ENCODE measurements around the gene CAPN5.

The CAPN5 gene

DNA sequence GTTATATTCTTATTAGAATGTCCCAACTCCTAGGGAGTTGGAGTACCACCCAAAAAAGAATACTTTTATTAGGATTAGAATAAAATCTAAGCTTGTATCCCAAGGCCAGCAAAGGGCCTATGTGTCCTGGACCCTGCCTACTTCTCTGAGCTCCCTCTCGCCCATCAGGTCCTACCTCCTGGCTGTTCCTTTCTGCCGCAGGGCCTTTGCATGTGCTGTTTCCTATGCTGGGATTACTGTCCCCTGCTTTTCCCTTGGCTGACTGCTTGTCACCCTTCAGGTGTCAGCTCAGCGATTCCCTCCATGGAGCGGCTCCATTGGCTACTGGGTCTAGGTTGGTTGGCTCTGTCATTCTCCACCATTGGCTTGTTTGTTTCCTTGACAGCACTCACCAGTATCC lies 74.7 kb downstream of the CAPN5 start:
- H3K36me3 Mint-ChIP-seq (ENCODE audit: low read depth) = no peaks in the 10 kb centered on the region
- H3K4me3 Mint-ChIP-seq = no peak overlapping the region
- H3K4me1 Mint-ChIP-seq (ENCODE audit: low read depth) = peaks cover 18% of the 10 kb centered on the region
- peaks cover 27% of the 10 kb centered on the region for H3K27me3 Mint-ChIP-seq
- no peak overlapping the region for H3K27ac Mint-ChIP-seq
- no peaks in the 10 kb centered on the region for H3K9me3 Mint-ChIP-seq

DNA sequence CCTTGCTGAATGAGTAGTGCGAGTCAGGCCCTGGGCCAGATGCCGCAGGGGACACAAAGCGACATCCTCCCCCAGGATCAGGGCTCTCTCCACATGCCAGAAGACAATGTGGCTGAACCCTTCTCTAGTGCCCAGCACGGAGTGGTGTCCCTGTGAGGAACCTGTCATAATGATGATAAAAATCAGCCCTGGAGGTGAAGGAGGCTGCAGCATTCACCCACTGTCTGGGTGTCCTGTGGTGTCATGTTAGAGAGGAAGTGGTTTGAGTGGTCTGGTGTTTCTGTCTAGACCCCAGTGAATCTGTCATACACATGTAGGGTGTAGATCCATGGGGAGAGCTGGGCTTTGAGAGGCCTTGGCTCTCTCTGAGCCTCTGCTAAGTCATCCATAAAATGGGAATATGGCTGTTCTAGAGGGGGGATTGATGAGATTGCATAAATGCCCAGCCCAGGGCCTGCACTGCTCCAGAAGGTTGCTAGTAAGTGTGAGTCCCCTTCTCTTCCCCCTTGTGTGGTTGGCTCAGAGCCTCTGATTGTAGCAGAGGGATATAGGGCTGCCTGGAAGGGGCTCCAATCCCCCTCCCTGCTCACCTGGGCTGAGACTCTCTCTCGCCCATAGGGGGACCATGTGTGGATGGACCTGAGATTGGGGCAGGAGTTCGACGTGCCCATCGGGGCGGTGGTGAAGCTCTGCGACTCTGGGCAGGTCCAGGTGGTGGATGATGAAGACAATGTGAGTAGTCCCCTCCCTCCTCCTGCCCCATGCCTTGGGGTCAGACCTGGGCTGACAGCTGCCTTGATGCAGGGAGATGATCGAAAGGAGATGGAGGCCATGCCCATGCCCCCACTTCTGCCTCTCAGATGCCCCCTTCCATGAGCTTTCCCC lies 75.6 kb downstream of the CAPN5 start:
- no peaks in the 10 kb centered on the region for H3K36me3 Mint-ChIP-seq (ENCODE audit: low read depth)
- peaks cover 18% of the 10 kb centered on the region for H3K27me3 Mint-ChIP-seq
- H3K4me1 Mint-ChIP-seq (ENCODE audit: low read depth) = peaks cover 22% of the 10 kb centered on the region
- no peak overlapping the region for H3K4me3 Mint-ChIP-seq
- H3K27ac Mint-ChIP-seq = peak overlapping the region; percentile 28
- no peaks in the 10 kb centered on the region for H3K9me3 Mint-ChIP-seq

DNA sequence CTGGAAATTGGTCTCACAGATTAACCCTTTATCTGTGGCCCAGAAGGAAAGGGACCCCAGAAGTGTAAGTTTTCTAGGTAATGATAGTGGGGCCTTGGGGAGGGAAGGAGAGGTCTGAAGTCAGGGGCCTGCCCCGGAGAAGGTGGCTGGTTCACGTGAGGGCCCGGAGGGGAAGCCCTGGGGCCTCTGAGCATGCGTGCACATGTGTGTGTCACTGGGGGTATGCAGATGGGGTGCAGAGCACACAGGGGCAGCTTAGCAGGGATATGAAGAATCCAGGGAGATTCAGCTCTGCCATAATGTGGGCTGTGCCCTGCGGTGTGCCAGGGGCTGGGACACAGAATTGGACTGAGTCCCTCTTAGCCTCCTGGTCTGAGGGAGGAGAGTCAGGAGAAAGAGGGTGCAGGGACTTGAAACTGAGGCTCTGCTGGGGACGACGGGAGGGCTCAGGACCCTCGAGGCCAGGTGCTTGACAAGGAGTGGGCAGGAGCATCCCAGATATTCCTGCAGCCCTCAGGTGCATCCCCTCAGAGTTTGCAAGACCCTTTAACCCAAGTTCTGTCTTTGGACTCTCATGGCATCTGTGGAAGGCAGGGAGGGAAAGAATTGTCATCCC lies 76.7 kb downstream of the CAPN5 start:
- no peaks in the 10 kb centered on the region for H3K36me3 Mint-ChIP-seq (ENCODE audit: low read depth)
- no peak overlapping the region for H3K27ac Mint-ChIP-seq
- peaks cover 16% of the 10 kb centered on the region for H3K27me3 Mint-ChIP-seq
- no peak overlapping the region for H3K4me3 Mint-ChIP-seq
- H3K4me1 Mint-ChIP-seq (ENCODE audit: low read depth) = peaks cover 33% of the 10 kb centered on the region
- no peaks in the 10 kb centered on the region for H3K9me3 Mint-ChIP-seq

DNA sequence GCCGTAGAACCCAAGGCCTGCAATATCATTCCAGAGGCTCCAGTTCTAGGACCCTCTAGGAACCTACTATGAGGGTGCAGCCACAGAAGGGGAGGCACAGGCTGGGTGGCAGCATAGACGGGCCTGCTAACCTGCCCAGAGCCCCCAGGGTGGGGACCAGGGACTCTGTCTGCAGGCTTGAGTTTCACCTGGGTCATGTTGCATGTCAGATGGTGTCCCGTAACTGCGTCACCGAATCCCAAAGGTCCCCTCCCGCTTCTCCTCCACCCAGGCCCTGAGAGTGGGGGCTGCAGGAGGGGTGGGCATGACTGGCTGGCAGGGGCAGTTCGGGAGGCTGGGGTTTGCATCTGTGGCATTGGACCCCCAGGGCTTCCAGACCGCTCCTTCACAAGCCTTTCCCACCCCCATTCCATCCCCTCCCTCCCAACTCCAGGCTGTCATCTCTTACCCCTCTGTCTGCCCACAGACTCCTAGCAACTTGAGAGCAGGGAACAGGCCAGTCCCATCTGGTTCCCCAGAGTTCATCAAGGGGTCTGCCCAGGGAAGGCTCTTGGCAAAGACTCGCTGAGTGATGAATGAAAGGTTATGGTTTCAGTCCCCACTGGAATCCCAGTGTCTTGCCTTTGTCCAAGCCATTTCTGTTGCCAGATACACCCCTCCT lies 77.6 kb downstream of the CAPN5 start:
- Mint-ChIP-seq H3K27me3 (peaks cover 8% of the 10 kb centered on the region), H3K9me3 (no peaks in the 10 kb centered on the region), H3K36me3 (ENCODE audit: low read depth) (no peaks in the 10 kb centered on the region), H3K4me1 (ENCODE audit: low read depth) (peaks cover 34% of the 10 kb centered on the region), H3K27ac (no peak overlapping the region), H3K4me3 (no peak overlapping the region)

DNA sequence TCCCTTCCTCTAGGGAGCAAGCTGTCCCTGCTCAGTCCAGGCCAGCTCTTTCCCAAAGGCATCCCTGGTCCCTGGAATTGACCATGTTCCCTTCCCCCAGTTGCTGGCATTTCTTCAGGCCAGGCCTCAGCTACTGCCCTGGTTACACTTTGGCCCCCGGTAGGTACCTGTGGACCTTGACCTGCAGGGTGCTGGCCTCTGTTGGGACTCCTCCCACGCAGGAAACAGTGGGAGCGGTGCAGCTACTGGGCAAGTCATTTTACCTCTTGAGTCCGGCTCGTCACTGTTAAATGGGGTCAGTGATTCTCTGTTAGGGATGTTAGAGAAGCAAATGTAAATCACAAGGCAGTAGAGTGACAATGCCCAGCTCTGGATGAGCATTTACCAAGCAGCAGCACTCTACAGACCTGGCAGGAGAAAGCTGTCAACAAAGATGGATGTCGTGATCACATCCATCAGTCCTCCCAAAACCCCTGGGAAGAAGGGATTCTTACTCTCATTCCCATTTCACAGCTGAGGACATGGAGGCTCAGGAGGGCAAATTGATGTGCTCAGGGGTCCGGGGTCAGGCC lies 78.2 kb downstream of the CAPN5 start:
- peaks cover 34% of the 10 kb centered on the region for H3K4me1 Mint-ChIP-seq (ENCODE audit: low read depth)
- no peak overlapping the region for H3K27ac Mint-ChIP-seq
- H3K4me3 Mint-ChIP-seq = no peak overlapping the region
- H3K27me3 Mint-ChIP-seq = peaks cover 2% of the 10 kb centered on the region
- no peaks in the 10 kb centered on the region for H3K9me3 Mint-ChIP-seq
- H3K36me3 Mint-ChIP-seq (ENCODE audit: low read depth) = no peaks in the 10 kb centered on the region

DNA sequence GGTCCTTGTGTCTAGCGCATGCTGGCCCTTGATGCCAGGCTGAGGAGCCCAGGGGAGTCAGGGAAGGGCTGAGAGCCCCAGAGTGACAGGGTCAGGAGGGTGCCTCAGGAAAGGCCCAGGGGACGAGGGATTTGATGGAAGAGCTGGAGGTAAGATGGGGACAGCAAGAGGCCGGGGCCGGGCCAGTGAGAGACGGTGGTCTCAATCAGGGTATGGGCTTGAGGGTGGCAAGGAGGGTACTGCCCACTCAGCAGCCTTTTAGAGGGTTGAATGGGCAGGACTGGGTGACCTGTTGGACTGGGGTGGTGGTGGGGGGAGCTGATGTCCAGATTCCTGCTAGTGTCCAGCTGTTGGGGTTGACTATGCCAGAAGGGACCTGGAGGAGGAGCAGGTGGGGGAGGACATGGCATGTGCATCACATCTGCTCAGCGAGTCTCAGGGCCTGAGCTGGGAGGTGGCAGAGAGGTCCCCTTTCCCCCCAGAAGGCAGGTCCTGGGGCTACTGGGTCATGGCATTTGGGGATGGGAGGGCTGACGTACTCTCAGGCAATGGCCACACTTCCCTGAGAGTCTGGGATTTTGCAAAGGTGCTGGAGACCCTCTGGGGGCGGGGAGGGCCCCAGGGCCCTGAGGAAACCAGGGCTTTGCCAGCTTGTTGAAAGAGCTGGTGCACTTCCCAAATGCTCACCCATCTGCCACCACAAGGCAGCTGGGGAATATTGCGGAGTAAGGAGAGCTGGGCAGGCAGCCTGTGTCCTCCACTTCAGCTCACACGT lies 79.7 kb downstream of the CAPN5 start:
- no peaks in the 10 kb centered on the region for H3K36me3 Mint-ChIP-seq (ENCODE audit: low read depth)
- peaks cover 3% of the 10 kb centered on the region for H3K27me3 Mint-ChIP-seq
- H3K4me3 Mint-ChIP-seq = no peak overlapping the region
- H3K9me3 Mint-ChIP-seq = no peaks in the 10 kb centered on the region
- H3K4me1 Mint-ChIP-seq (ENCODE audit: low read depth) = peaks cover 36% of the 10 kb centered on the region
- no peak overlapping the region for H3K27ac Mint-ChIP-seq

DNA sequence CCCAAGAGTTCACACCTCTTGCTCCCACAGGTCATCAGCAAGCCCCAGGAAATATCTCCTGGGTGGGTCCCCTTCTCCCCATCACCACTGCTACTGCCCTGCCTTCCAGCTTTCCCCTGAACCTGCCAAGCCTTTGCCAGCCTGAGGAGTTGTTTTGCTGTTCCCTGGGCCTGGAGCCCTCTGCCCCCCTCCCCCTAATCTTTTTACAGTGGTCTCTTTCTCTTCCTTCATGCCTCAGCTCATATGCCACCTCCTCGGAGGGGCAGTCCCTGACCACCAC lies 80.2 kb downstream of the CAPN5 start:
- Mint-ChIP-seq H3K4me1 (ENCODE audit: low read depth) (peaks cover 36% of the 10 kb centered on the region), H3K27ac (peak overlapping the region; percentile 28), H3K4me3 (no peak overlapping the region), H3K27me3 (peaks cover 3% of the 10 kb centered on the region), H3K36me3 (ENCODE audit: low read depth) (no peaks in the 10 kb centered on the region), H3K9me3 (no peaks in the 10 kb centered on the region)

DNA sequence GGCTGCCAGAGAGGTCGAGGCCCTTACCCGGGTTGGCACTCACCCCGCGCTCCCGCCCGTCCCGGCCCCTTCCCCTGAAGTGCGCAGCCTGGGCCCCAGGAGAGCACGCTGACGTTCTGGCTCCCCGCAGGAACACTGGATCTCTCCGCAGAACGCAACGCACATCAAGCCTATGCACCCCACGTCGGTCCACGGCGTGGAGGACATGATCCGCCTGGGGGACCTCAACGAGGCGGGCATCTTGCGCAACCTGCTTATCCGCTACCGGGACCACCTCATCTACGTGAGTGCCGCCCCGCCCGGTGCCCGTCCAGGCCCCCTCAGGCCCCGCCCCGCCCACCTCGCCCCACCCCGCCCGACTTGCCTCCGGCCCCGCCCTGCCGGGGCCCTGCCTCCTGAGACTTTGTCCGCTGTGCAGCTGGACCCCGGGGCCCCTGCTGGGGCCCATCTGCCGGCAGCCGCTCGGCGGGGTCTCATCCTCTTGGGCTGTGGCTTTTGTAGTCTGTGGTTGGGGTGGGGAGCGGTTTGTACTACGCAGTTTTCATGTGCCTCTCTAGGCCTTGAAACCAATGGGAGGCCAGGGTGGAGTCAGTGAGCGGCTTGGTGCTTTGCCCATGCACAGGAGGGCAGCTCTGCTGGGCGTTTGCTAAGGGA lies 81.0 kb downstream of the CAPN5 start:
- Mint-ChIP-seq H3K4me3 (peak overlapping the region; percentile 62), H3K4me1 (ENCODE audit: low read depth) (peaks cover 36% of the 10 kb centered on the region), H3K27me3 (peaks cover 3% of the 10 kb centered on the region), H3K27ac (no peak overlapping the region), H3K36me3 (ENCODE audit: low read depth) (no peaks in the 10 kb centered on the region), H3K9me3 (no peaks in the 10 kb centered on the region)

DNA sequence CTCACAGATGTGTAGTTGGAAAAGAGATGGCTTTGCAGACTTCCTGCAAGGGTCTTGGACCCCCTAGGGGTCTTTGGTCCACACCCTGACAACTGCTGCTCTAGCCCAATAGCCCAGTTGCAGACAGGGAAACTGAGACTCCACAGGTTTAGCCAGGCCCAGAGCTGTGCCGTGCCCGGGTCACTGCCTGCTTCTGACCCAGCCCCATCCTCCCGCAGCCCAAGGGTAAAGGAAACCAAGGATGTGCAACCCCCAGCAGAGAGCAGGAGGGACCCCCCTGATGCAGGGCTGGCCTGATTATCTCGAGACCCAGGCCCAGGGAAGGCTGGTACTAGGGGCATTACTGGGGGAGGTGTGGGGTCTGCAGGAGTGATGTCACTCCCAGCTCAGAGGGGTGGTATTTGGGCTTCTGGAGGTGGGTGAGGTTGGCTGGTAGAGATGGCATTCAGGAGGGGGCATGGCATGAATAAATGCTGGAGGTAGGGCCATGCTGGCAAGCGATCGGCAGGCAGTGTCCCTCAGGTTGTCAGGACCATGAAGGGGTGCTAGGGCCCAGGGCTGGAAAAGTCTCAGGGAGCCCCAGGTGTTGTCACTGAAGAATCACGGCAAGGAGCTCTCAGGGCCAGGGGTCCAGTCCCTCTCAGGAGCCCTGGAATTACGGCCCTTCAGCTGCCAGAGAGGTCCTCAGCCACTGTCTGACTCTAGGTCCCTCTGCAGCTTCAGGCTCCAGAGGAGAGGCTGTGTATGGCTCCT lies 82.4 kb downstream of the CAPN5 start:
- H3K27ac Mint-ChIP-seq = no peak overlapping the region
- H3K4me3 Mint-ChIP-seq = no peak overlapping the region
- no peaks in the 10 kb centered on the region for H3K36me3 Mint-ChIP-seq (ENCODE audit: low read depth)
- H3K27me3 Mint-ChIP-seq = peaks cover 3% of the 10 kb centered on the region
- peaks cover 45% of the 10 kb centered on the region for H3K4me1 Mint-ChIP-seq (ENCODE audit: low read depth)
- H3K9me3 Mint-ChIP-seq = no peaks in the 10 kb centered on the region

DNA sequence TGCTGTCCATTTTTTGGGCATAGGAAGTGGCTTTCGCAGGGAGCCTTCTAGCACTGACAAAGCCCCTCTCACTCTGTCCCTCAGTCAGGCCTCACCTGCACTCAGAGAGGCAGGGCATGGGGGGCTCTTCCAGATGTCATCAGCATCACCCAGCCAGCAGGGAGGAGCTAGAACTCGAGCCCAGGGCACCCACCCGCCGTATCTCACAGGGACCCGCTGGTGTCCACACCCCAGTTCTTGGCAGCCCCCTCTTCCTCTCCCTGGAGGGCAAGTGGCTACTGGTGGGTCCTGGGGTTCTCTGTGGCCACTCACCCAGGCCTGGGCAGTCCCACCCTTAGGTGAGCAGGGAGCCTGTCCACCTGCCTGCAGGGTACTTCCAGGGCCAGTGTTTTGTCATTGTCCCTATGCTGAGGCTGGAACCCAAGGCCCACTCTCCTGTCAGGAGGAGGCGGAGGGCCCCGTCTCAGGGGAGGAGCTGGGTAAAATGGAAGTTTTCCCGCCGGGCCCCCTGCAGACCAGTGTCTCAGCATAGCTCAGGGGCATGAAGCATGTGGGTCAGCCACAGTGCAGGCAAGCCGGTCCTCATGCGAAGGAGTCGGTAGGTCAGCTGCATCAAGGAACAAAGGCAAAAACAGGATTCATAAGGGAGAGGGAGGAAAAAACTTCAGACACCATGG lies 83.1 kb downstream of the CAPN5 start:
- Mint-ChIP-seq H3K4me3 (no peak overlapping the region), H3K4me1 (ENCODE audit: low read depth) (peaks cover 51% of the 10 kb centered on the region), H3K36me3 (ENCODE audit: low read depth) (no peaks in the 10 kb centered on the region), H3K27me3 (peaks cover 3% of the 10 kb centered on the region), H3K27ac (no peak overlapping the region), H3K9me3 (no peaks in the 10 kb centered on the region)

DNA sequence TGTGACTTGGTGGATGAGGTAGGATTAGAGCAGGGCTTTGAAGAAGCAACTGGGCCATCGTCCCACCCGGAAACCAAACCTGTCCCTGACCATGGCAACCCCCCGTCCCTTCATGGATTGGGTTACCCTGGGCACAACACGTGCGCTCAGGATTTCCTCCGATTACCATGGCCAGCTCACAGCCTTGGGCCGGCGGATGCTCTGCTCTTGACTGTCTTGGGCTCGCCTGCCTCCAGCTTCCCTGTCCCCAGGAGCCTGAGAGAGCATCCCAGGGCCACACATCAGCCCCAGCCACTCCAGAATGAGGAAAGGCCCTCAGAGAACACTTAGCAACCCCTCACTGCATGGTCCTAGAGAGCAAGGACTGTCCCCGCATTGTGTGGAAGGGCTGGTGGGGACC lies 84.1 kb downstream of the CAPN5 start:
- Mint-ChIP-seq H3K9me3 (no peaks in the 10 kb centered on the region), H3K27ac (no peak overlapping the region), H3K27me3 (peaks cover 3% of the 10 kb centered on the region), H3K36me3 (ENCODE audit: low read depth) (no peaks in the 10 kb centered on the region), H3K4me3 (no peak overlapping the region), H3K4me1 (ENCODE audit: low read depth) (peaks cover 51% of the 10 kb centered on the region)

DNA sequence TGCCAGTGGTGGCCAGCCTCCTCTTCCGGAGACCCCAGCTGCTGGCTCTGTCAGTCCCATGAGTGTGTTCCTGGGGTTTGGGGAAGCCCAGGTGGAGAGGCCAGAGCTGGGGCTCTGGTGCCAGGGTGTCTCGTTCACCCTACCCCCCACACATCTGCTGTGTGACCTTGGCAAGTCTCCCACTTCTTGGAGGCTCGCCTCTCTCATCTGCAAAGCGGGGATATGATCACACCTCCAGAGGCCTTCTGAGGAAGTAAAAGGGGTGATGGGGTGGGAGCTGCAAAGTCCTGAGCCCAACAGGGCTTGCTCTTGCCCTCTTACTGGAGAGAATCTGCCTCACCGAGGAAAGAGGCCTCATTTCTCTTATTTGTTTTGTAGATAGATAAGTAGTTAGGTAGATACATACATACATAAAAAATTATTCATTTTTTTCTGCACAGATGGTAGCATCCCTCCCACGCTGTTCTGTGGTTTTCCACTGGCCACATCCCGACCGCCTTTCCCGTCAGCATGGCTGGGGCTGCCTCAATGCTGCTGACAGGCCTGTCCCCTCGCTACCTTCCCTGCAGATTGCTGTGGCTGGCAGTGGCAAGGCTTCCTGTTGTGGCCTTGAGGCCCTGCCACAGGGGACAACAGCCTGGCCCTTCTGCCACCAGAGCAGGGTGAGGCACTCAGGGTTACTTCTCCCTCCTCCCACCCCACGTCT lies 85.2 kb downstream of the CAPN5 start:
- peak overlapping the region; percentile 78 for H3K27ac Mint-ChIP-seq
- H3K27me3 Mint-ChIP-seq = peaks cover 3% of the 10 kb centered on the region
- no peaks in the 10 kb centered on the region for H3K9me3 Mint-ChIP-seq
- H3K4me3 Mint-ChIP-seq = peak overlapping the region; percentile 73
- peaks cover 51% of the 10 kb centered on the region for H3K4me1 Mint-ChIP-seq (ENCODE audit: low read depth)
- no peaks in the 10 kb centered on the region for H3K36me3 Mint-ChIP-seq (ENCODE audit: low read depth)

DNA sequence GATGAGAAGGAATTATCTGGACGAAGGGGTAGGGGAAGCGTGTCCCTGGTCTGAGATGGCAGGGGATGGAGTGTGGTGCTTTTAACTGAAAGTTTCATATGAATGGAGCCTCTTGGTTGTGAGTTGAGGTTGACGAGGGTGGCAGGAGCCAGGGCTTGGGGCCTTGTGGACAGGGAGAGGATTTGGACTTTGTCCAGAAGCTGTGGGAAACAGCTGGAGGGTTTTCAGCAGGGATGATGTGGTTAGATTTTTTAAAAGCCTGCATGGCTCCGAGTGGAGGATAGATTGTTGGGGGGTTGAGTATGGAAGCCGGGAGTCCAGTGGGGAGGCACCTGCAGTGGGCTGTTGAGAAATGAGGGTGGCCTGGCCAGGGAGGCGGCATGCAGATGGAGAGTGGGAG lies 86.1 kb downstream of the CAPN5 start:
- Mint-ChIP-seq H3K4me3 (peak overlapping the region; percentile 73), H3K27ac (peak overlapping the region; percentile 78), H3K4me1 (ENCODE audit: low read depth) (peaks cover 42% of the 10 kb centered on the region)

More for the DNA sequence above, 86.1 kb downstream of the CAPN5 start:
- peaks cover 3% of the 10 kb centered on the region for H3K27me3 Mint-ChIP-seq
- no peaks in the 10 kb centered on the region for H3K9me3 Mint-ChIP-seq
- H3K36me3 Mint-ChIP-seq (ENCODE audit: low read depth) = no peaks in the 10 kb centered on the region

Data from stimulated activated naive CD8-positive, alpha-beta T cell treated with anti-CD3 and anti-CD28 coated beads, Interleukin-15, Interleukin-2, amounts not matched to agents 100 ng/mL and 50 ng/mL, for 24 hours (primary cell).